GM20000 (cell line): ENCODE measurements around the gene KIF11.

Experiments
- DNase-seq: peaks from one replicate; pipeline ENCODE4 v3.0.0; 2012; ENCODE audit warnings: low spot score
- TF ChIP-seq, protein P1 (sequence below): IDR thresholded peaks from 2 replicates; pipeline ENCODE4 v1.5.1; 2012; ENCODE audit warnings: mild to moderate bottlenecking, control low read depth; ENCODE audit errors: extremely low read depth, missing control alignments

KIF11 gene

GRCh38 chr10:92657024-92657423 is 64.1 kb downstream of the KIF11 start:
- DNase-seq = no peak
- TF ChIP-seq, protein P1, sequence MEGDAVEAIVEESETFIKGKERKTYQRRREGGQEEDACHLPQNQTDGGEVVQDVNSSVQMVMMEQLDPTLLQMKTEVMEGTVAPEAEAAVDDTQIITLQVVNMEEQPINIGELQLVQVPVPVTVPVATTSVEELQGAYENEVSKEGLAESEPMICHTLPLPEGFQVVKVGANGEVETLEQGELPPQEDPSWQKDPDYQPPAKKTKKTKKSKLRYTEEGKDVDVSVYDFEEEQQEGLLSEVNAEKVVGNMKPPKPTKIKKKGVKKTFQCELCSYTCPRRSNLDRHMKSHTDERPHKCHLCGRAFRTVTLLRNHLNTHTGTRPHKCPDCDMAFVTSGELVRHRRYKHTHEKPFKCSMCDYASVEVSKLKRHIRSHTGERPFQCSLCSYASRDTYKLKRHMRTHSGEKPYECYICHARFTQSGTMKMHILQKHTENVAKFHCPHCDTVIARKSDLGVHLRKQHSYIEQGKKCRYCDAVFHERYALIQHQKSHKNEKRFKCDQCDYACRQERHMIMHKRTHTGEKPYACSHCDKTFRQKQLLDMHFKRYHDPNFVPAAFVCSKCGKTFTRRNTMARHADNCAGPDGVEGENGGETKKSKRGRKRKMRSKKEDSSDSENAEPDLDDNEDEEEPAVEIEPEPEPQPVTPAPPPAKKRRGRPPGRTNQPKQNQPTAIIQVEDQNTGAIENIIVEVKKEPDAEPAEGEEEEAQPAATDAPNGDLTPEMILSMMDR = no peak

GRCh38 chr10:92662848-92663247 is 69.9 kb downstream of the KIF11 start:
- no peak for DNase-seq
- TF ChIP-seq, protein P1 = no peak

- TF ChIP-seq, protein P1 = no peak
These were observed 71.4 kb downstream of the KIF11 start for GRCh38 chr10:92664322-92664721.

GRCh38 chr10:92667078-92667477 is 74.1 kb downstream of the KIF11 start:
- DNase-seq = no peak
- TF ChIP-seq, protein P1 = no peak

More at GRCh38 chr10:92664322-92664721, 71.4 kb downstream of the KIF11 start:
- no peak for DNase-seq

GRCh38 chr10:92677708-92678107 is 84.8 kb downstream of the KIF11 start:
- no peak for DNase-seq
- TF ChIP-seq, protein P1 = no peak

GRCh38 chr10:92678206-92678605 is 85.3 kb downstream of the KIF11 start:
- TF ChIP-seq, protein P1 = no peak

GRCh38 chr10:92681306-92681834 is 88.4 kb downstream of the KIF11 start:
- TF ChIP-seq, protein P1 = no peak
- no peak for DNase-seq

More at GRCh38 chr10:92678206-92678605, 85.3 kb downstream of the KIF11 start:
- DNase-seq = no peak
